HepG2 (cell line): ENCODE results near the gene PTS. TPM values are rescaled to one million over a fixed set of nuclear protein-coding genes. Genes with fewer than 3 reads are reported as not detected.

Experiments used
- ATAC-seq: fragments of 200-7000 bp; cut with Tn5 transposase; 3 replicates; pipeline ENCODE4 v1.9.1; 2020; ENCODE audit warnings: mild to moderate bottlenecking, moderate library complexity
- BruUV-seq: library from RNA; stranded (reverse); fragments of 400-500 nt; replicated peaks from 2 replicates; lab custom pipeline; 2021; lab: Mats Ljungman, UMichigan
- CTCF ChIA-PET: fragments of 300-600 bp; formaldehyde crosslinking; extraction: SDS; loops from one replicate; lab custom pipeline; 2021; ENCODE audit warnings: low total read pairs, inconsistent platforms, low intra/inter-chr PET ratio; lab: Yijun Ruan, JAX
- POLR2A ChIA-PET: fragments of 350-600 bp; sonication (Branson Sonifier 250); formaldehyde crosslinking; loops from one replicate; lab custom pipeline; 2020; ENCODE audit warnings: antibody characterized with exemption, inconsistent platforms; lab: Yijun Ruan, JAX
- DNase-seq: peaks from one replicate; pipeline ENCODE4 v3.0.0-alpha.2; 2015; ENCODE audit warnings: low spot score
- FAIRE-seq: peaks from 3 replicates; lab custom pipeline; 2011; peaks lifted over from hg19 to GRCh38; lab: Jason Lieb, UNC
- H2AFZ ChIP-seq: one replicate; pipeline ENCODE4 v1.6.1; 2011; ENCODE audit warnings: low read length, inconsistent platforms
- H3K27ac ChIP-seq: fragments of 300-600 bp; 3 replicates; pipeline ENCODE4 v1.8.0; 2011; ENCODE audit warnings: mixed run types, mild to moderate bottlenecking, mixed read lengths, low read length, inconsistent platforms; ENCODE audit not compliant: insufficient read depth; ENCODE audit errors: extremely low read length
- H3K27me3 ChIP-seq, 2 experiments: fragments of 200-600 bp in 1 of 2; 2 replicates in 1 of 2; 3 replicates in 1 of 2; pipeline versions ENCODE4 v1.6.0 to v1.8.0; 2011; ENCODE audit warnings: low read length in 2 of 2, mild to moderate bottlenecking in 2 of 2, moderate library complexity in 2 of 2, inconsistent platforms in 1 of 2; ENCODE audit not compliant: insufficient read depth in 2 of 2, control insufficient read depth in 1 of 2
- H3K36me3 ChIP-seq, 2 experiments: fragments of 200-600 bp in 1 of 2; replicated peaks in 1 of 2; 2 replicates in 1 of 2; 3 replicates in 1 of 2; pipeline versions ENCODE4 v1.5.1 to v1.8.0; 2011; ENCODE audit warnings: low read length in 2 of 2, inconsistent platforms in 1 of 2; ENCODE audit not compliant: insufficient read depth in 2 of 2, control insufficient read depth in 1 of 2
- H3K4me1 ChIP-seq: 2 replicates; pipeline ENCODE4 v1.5.1; 2012; ENCODE audit warnings: low read length, inconsistent platforms; ENCODE audit not compliant: insufficient read depth
- H3K4me2 ChIP-seq: 2 replicates; pipeline ENCODE4 v1.6.0; 2011; ENCODE audit warnings: low read depth, low read length, inconsistent platforms
- H3K4me3 ChIP-seq, 3 experiments: fragments of 200-600 bp in 1 of 3; sonication (generic), shearing (Covaris generic) in 1 of 3; replicated peaks in 1 of 3; 2 replicates each; pipeline ENCODE4 v1.5.1; 2011 to 2016; ENCODE audit warnings: low read length in 3 of 3, inconsistent platforms in 2 of 3, low read depth in 2 of 3, mild to moderate bottlenecking in 2 of 3, control low read depth in 1 of 3, mixed read lengths in 1 of 3; ENCODE audit not compliant: insufficient read depth in 1 of 3
- H3K79me2 ChIP-seq: one replicate; pipeline ENCODE4 v1.6.1; 2011; ENCODE audit warnings: low read length, inconsistent platforms; ENCODE audit not compliant: insufficient read depth
- H3K9ac ChIP-seq: 2 replicates; pipeline ENCODE4 v1.6.0; 2011; ENCODE audit warnings: mild to moderate bottlenecking, low read depth, low read length, inconsistent platforms; ENCODE audit not compliant: insufficient read depth
- H3K9me3 ChIP-seq: 2 replicates; pipeline ENCODE4 v1.5.1; 2012; ENCODE audit warnings: mild to moderate bottlenecking, low read length
- H4K20me1 ChIP-seq: 2 replicates; pipeline ENCODE4 v1.6.0; 2011; ENCODE audit warnings: inconsistent platforms, mild to moderate bottlenecking, low read length, moderate library complexity; ENCODE audit not compliant: insufficient read depth
- ARID2 ChIP-seq: sonication (generic); formaldehyde crosslinking; IDR thresholded peaks from 2 replicates; pipeline ENCODE4 v1.8.1; 2022; ENCODE audit warnings: mild to moderate bottlenecking, missing genetic modification reagents, borderline replicate concordance
- CENPT ChIP-seq: sonication (generic); formaldehyde crosslinking; IDR thresholded peaks from 2 replicates; pipeline ENCODE4 v1.8.0; 2022; ENCODE audit warnings: low read depth, mild to moderate bottlenecking, moderate library complexity, missing genetic modification reagents
- EEA1 ChIP-seq: sonication (generic); formaldehyde crosslinking; IDR thresholded peaks from 2 replicates; pipeline ENCODE4 v1.5.1; 2020; ENCODE audit warnings: mild to moderate bottlenecking, missing genetic modification reagents, borderline replicate concordance
- KLF13 ChIP-seq: sonication (generic); formaldehyde crosslinking; IDR thresholded peaks from 2 replicates; pipeline ENCODE4 v1.4.0; 2020; ENCODE audit warnings: mild to moderate bottlenecking, missing genetic modification reagents
- SMAD1 ChIP-seq: sonication (generic); formaldehyde crosslinking; IDR thresholded peaks from 2 replicates; pipeline ENCODE4 v1.4.0; 2020; ENCODE audit warnings: missing genetic modification reagents, low read depth, mild to moderate bottlenecking, borderline replicate concordance
- SMYD3 ChIP-seq: sonication (generic); formaldehyde crosslinking; IDR thresholded peaks from 2 replicates; pipeline ENCODE4 v1.8.1; 2023; ENCODE audit warnings: mild to moderate bottlenecking, missing genetic modification reagents
- ZKSCAN8 ChIP-seq: IDR thresholded peaks from 2 replicates; pipeline ENCODE4 v1.6.1; 2016; ENCODE audit warnings: borderline replicate concordance, missing genetic modification reagents, missing compliant biosample characterization
- ZNF24 ChIP-seq: fragments of 450-650 bp; IDR thresholded peaks from 2 replicates; pipeline ENCODE4 v1.6.1; 2017; ENCODE audit warnings: antibody characterized with exemption, mild to moderate bottlenecking
- ZSCAN12 ChIP-seq: sonication (generic); formaldehyde crosslinking; IDR thresholded peaks from 2 replicates; pipeline ENCODE4 v1.9.0; 2021; ENCODE audit warnings: mild to moderate bottlenecking, missing genetic modification reagents
- WGBS: methylation state at CpG from one replicate; pipeline ENCODE4 v1.1.6; 2017; ENCODE audit warnings: low lambda C conversion rate; 5-methylcytosine and 5-hydroxymethylcytosine counted together
- in situ Hi-C: cut with HindIII; loops from 2 replicates; pipeline ENCODE4 v1.10.0; 2017; ENCODE audit warnings: low pct_unique_long_range_greater_than_20kb; ENCODE audit not compliant: extremely low pct_ligation_motif_present
- intact Hi-C: fragments of 100-400 bp; cut with micrococcal nuclease; formaldehyde crosslinking; loops from one replicate; pipeline ENCODE4 v1.10.0; 2022; ENCODE audit not compliant: unreplicated experiment
- polyA plus RNA-seq, 8 experiments: library from polyadenylated mRNA; depleted of rRNA in 3 of 8; stranded (reverse) in 7 of 8; unstranded in 1 of 8; fragments of >200 nt; fragmentation: Illumina TruSeq in 4 of 8; extraction: Trizol in 4 of 8; gene quantifications; 2 replicates each; pipeline versions ENCODE4 v1.2.1 to v1.2.3, GENCODE V29; 2011 to 2016; ENCODE audit warnings: low read depth in 4 of 8, missing spikeins in 1 of 8, mixed read lengths in 1 of 8; ENCODE audit not compliant: insufficient read depth in 1 of 8
- total RNA-seq, 5 experiments: library from RNA; depleted of rRNA; stranded (reverse); fragments of >200 nt; fragmentation: Illumina TruSeq; extraction: Trizol; gene quantifications; 2 replicates each; pipeline ENCODE4 v1.2.3, GENCODE V29; 2016; ENCODE audit warnings: low read depth in 1 of 5
- TF ChIP-seq, protein P1 (sequence below): IDR thresholded peaks from 2 replicates; pipeline ENCODE4 v1.6.1; 2016; ENCODE audit warnings: missing genetic modification reagents, missing compliant biosample characterization
- TF ChIP-seq, protein P2 (sequence below): sonication (generic); formaldehyde crosslinking; IDR thresholded peaks from 2 replicates; pipeline ENCODE4 v1.4.0; 2020; ENCODE audit warnings: missing genetic modification reagents
- TF ChIP-seq, protein P3 (sequence below): sonication (generic); formaldehyde crosslinking; IDR thresholded peaks from 2 replicates; pipeline ENCODE4 v1.8.0; 2022; ENCODE audit warnings: missing genetic modification reagents, mild to moderate bottlenecking, inconsistent platforms, borderline replicate concordance
- TF ChIP-seq, protein P4 (sequence below): conservative IDR thresholded peaks from 2 replicates; pipeline ENCODE4 v1.6.1; 2018; ENCODE audit warnings: missing genetic modification reagents

PTS gene
- total and polyA plus RNA-seq, 2 of the 13 experiments (the other 11 are each of a cell fraction or from before 2014, with no cell fraction given) = 33.6 to 49.3 TPM

DNA sequence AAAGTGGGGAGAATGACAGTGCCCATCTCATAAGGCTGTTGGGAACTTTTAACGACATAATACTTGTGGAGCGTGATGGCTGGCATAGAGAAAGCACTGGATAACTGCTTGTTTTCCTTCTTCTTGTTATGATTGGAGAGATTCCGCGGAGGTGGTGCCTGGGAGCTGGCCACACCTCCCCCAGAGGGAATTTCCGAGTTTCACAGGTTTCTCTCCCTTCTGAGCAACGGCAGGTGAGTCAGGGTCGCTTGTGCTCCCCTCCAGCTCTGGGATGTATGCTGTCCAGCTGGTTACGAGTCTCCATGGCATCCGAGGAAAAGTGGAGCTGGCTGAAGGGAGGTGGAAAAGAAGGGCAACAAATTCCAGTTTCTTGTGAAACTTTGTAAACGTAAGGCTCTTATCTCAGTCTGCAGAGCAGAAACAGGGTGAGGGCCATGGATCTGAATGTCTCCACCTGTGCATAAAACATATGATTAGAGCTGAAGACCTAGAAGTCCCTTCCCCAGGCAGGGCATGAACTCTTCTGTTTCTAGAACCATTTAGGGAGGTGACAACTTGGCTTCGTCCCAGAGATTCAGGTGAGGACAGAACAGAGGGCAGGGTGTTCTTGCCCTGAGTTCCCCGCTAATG, 44.4 kb downstream of the PTS start:
- no peak overlapping the region for H3K27ac ChIP-seq
- H2AFZ ChIP-seq = no peak overlapping the region
- no peak overlapping the region for H3K4me3 ChIP-seq
- 79% methylated on average over 12 of the region's 12 CpGs for WGBS
- ATAC-seq = no peak
- no peaks in the 10 kb centered on the region for H3K79me2 ChIP-seq
- in situ Hi-C loops (no loop called here), intact Hi-C loops (no loop called here)
- no TSS peak for BruUV-seq
- no peak overlapping the region for H3K9ac ChIP-seq
- no peaks in the 10 kb centered on the region for H4K20me1 ChIP-seq
- no peaks in the 10 kb centered on the region for H3K27me3 ChIP-seq
- H3K36me3 ChIP-seq = no peaks in the 10 kb centered on the region
- ChIA-PET CTCF (no interaction called here), POLR2A (no interaction called here)
- H3K9me3 ChIP-seq = no peaks in the 10 kb centered on the region
- no peak for FAIRE-seq
- TF ChIP-seq, protein P1, sequence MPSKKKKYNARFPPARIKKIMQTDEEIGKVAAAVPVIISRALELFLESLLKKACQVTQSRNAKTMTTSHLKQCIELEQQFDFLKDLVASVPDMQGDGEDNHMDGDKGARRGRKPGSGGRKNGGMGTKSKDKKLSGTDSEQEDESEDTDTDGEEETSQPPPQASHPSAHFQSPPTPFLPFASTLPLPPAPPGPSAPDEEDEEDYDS (CRISPR knock-in tag) = no peak
- TF ChIP-seq KLF13 = no peak
- DNase-seq = no peak
- H3K4me1 ChIP-seq = peaks cover 36% of the 10 kb centered on the region
- no peak overlapping the region for H3K4me2 ChIP-seq

- no peak for ATAC-seq
- CTCF ChIA-PET = no interaction called here
- TF ChIP-seq SMYD3 (CRISPR knock-in tag) = no peak
- TF ChIP-seq, protein P2, sequence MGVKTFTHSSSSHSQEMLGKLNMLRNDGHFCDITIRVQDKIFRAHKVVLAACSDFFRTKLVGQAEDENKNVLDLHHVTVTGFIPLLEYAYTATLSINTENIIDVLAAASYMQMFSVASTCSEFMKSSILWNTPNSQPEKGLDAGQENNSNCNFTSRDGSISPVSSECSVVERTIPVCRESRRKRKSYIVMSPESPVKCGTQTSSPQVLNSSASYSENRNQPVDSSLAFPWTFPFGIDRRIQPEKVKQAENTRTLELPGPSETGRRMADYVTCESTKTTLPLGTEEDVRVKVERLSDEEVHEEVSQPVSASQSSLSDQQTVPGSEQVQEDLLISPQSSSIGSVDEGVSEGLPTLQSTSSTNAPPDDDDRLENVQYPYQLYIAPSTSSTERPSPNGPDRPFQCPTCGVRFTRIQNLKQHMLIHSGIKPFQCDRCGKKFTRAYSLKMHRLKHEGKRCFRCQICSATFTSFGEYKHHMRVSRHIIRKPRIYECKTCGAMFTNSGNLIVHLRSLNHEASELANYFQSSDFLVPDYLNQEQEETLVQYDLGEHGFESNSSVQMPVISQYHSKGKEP = no peak
- TF ChIP-seq, protein P3, sequence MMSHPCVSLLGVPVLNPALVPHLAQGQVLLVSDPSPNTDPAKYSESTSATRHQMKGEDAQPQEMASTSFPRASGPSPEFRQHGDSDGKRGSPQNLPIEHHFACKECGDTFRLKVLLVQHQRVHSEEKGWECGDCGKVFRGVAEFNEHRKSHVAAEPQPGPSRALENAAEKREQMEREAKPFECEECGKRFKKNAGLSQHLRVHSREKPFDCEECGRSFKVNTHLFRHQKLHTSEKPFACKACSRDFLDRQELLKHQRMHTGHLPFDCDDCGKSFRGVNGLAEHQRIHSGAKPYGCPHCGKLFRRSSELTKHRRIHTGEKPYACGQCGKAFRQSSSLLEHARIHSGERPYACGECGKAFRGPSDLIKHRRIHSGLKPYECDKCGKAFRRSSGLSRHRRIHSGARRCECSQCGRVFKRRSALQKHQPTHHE (CRISPR knock-in tag) = no peak
- TF ChIP-seq CENPT = no peak
- TF ChIP-seq ZKSCAN8 (CRISPR knock-in tag) = no peak
- no peak for TF ChIP-seq ZSCAN12 (CRISPR knock-in tag)
- no peak for TF ChIP-seq ZNF24
- TF ChIP-seq, protein P4, sequence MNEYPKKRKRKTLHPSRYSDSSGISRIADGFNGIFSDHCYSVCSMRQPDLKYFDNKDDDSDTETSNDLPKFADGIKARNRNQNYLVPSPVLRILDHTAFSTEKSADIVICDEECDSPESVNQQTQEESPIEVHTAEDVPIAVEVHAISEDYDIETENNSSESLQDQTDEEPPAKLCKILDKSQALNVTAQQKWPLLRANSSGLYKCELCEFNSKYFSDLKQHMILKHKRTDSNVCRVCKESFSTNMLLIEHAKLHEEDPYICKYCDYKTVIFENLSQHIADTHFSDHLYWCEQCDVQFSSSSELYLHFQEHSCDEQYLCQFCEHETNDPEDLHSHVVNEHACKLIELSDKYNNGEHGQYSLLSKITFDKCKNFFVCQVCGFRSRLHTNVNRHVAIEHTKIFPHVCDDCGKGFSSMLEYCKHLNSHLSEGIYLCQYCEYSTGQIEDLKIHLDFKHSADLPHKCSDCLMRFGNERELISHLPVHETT (CRISPR knock-in tag) = no peak
- no peak for TF ChIP-seq ARID2 (CRISPR knock-in tag)
- no peak for TF ChIP-seq EEA1 (CRISPR knock-in tag)
- no peak for TF ChIP-seq SMAD1 (CRISPR knock-in tag)
Measured at GRCh38 chr11:112271242-112271641, 45.0 kb downstream of the PTS start.

More at GRCh38 chr11:112271242-112271641, 45.0 kb downstream of the PTS start:
- no peak for FAIRE-seq
- Histone ChIP-seq H3K4me3 (no peak overlapping the region), H3K9ac (no peak overlapping the region), H3K4me1 (peaks cover 36% of the 10 kb centered on the region), H3K27ac (no peak overlapping the region), H3K79me2 (no peaks in the 10 kb centered on the region), H2AFZ (no peak overlapping the region), H3K36me3 (no peaks in the 10 kb centered on the region), H3K4me2 (no peak overlapping the region), H3K27me3 (no peaks in the 10 kb centered on the region), H4K20me1 (no peaks in the 10 kb centered on the region), H3K9me3 (no peaks in the 10 kb centered on the region)
- BruUV-seq = no TSS peak
- POLR2A ChIA-PET = no interaction called here
- DNase-seq = no peak
- in situ Hi-C loops = no loop called here
- WGBS = 89% methylated on average over 4 of the region's 4 CpGs
- intact Hi-C loops = no loop called here
